Loucy (cell line): ENCODE results near the gene CAP2.

Experiments used
- H2AFZ ChIP-seq: fragments of 200-600 bp; sonication (generic); 2 replicates; pipeline ENCODE4 v1.6.0; 2016; ENCODE audit warnings: antibody characterized with exemption, mild to moderate bottlenecking, low read length, moderate library complexity
- H3F3A ChIP-seq: fragments of 200-600 bp; 2 replicates; pipeline ENCODE4 v1.6.0; 2016; ENCODE audit warnings: antibody characterized with exemption, low read depth, mild to moderate bottlenecking
- H3K27me3 ChIP-seq: fragments of 200-600 bp; sonication (generic); 2 replicates; pipeline ENCODE4 v1.6.1; 2014; ENCODE audit warnings: low read length, mild to moderate bottlenecking; ENCODE audit not compliant: insufficient read depth, poor library complexity, severe bottlenecking
- H3K36me3 ChIP-seq: fragments of 200-600 bp; sonication (generic); 2 replicates; pipeline ENCODE4 v1.6.1; 2016; ENCODE audit warnings: low read length; ENCODE audit not compliant: insufficient read depth
- H3K4me1 ChIP-seq: fragments of 200-600 bp; sonication (generic); 2 replicates; pipeline ENCODE4 v1.5.1; 2014; ENCODE audit warnings: low read length, mild to moderate bottlenecking; ENCODE audit not compliant: insufficient read depth, poor library complexity, severe bottlenecking
- H3K4me2 ChIP-seq: fragments of 200-600 bp; sonication (generic); 2 replicates; pipeline ENCODE4 v1.6.0; 2014; ENCODE audit warnings: antibody characterized with exemption, low read length, low read depth, mild to moderate bottlenecking; ENCODE audit not compliant: poor library complexity, severe bottlenecking
- H3K4me3 ChIP-seq: fragments of 200-600 bp; sonication (generic); 2 replicates; pipeline ENCODE4 v1.5.1; 2014; ENCODE audit warnings: low read length, mild to moderate bottlenecking, mixed read lengths; ENCODE audit not compliant: poor library complexity, severe bottlenecking
- H3K79me2 ChIP-seq: fragments of 200-600 bp; sonication (generic); 2 replicates; pipeline ENCODE4 v1.6.1; 2014; ENCODE audit warnings: low read length; ENCODE audit not compliant: insufficient read depth
- H3K9ac ChIP-seq: fragments of 200-600 bp; sonication (generic); 2 replicates; pipeline ENCODE4 v1.6.0; 2014; ENCODE audit warnings: mild to moderate bottlenecking, low read depth, low read length, moderate library complexity; ENCODE audit not compliant: poor library complexity, severe bottlenecking
- H3K9me2 ChIP-seq: fragments of 200-600 bp; sonication (generic); replicated peaks from 2 replicates; pipeline ENCODE4 v1.6.1; 2016; ENCODE audit warnings: low read depth, low read length, mixed read lengths
- H3K9me3 ChIP-seq: fragments of 200-600 bp; sonication (generic); 2 replicates; pipeline ENCODE4 v1.6.1; 2014; ENCODE audit warnings: mild to moderate bottlenecking, antibody characterized with exemption, low read length, low read depth; ENCODE audit not compliant: insufficient read depth
- H4K20me1 ChIP-seq: fragments of 200-600 bp; sonication (generic); 2 replicates; pipeline ENCODE4 v1.6.0; 2014; ENCODE audit warnings: antibody characterized with exemption, low read length, mild to moderate bottlenecking; ENCODE audit not compliant: insufficient read depth, poor library complexity, severe bottlenecking
- CTCF ChIP-seq: fragments of 200-600 bp; sonication (generic); conservative IDR thresholded peaks from 2 replicates; pipeline ENCODE4 v1.5.1; 2014; ENCODE audit warnings: mild to moderate bottlenecking, antibody characterized with exemption, low read length
- EZH2phosphoT487 ChIP-seq: fragments of 200-600 bp; IDR thresholded peaks from 2 replicates; pipeline ENCODE4 v1.6.1; 2018; ENCODE audit warnings: antibody characterized with exemption, mild to moderate bottlenecking, moderate library complexity, borderline replicate concordance

Gene CAP2

GRCh38 chr6:17494919-17495318, 101.5 kb downstream of the CAP2 start:
- Histone ChIP-seq H3K36me3 (no peaks in the 10 kb centered on the region), H3K9ac (no peak overlapping the region), H3K4me1 (no peaks in the 10 kb centered on the region), H3K27me3 (no peaks in the 10 kb centered on the region), H3K4me3 (no peak overlapping the region), H4K20me1 (no peaks in the 10 kb centered on the region), H3K9me3 (no peaks in the 10 kb centered on the region), H3F3A (no peaks in the 10 kb centered on the region), H3K79me2 (no peaks in the 10 kb centered on the region), H3K4me2 (no peak overlapping the region), H3K9me2 (no peaks in the 10 kb centered on the region), H2AFZ (no peak overlapping the region)
- no peak for TF ChIP-seq EZH2phosphoT487
- no peak for TF ChIP-seq CTCF

- Histone ChIP-seq H3K27me3 (no peaks in the 10 kb centered on the region), H3K79me2 (no peaks in the 10 kb centered on the region), H3K9me3 (no peaks in the 10 kb centered on the region), H2AFZ (no peak overlapping the region), H3K9me2 (no peaks in the 10 kb centered on the region), H3K4me2 (no peak overlapping the region), H4K20me1 (no peaks in the 10 kb centered on the region), H3F3A (no peaks in the 10 kb centered on the region), H3K4me3 (no peak overlapping the region), H3K4me1 (no peaks in the 10 kb centered on the region), H3K36me3 (no peaks in the 10 kb centered on the region), H3K9ac (no peak overlapping the region)
- no peak for TF ChIP-seq EZH2phosphoT487
- no peak for TF ChIP-seq CTCF
Measured at GRCh38 chr6:17497535-17498095, 104.2 kb downstream of the CAP2 start.

GRCh38 chr6:17501442-17501841, 108.0 kb downstream of the CAP2 start:
- TF ChIP-seq EZH2phosphoT487, result no peak
- no peak for TF ChIP-seq CTCF
- H3K4me1 ChIP-seq, result no peaks in the 10 kb centered on the region

More at GRCh38 chr6:17501442-17501841, 108.0 kb downstream of the CAP2 start:
- no peaks in the 10 kb centered on the region for H3F3A ChIP-seq
- no peaks in the 10 kb centered on the region for H3K27me3 ChIP-seq
- no peak overlapping the region for H3K4me3 ChIP-seq
- no peaks in the 10 kb centered on the region for H4K20me1 ChIP-seq
- H3K36me3 ChIP-seq, result no peaks in the 10 kb centered on the region
- H3K9me2 ChIP-seq, result no peaks in the 10 kb centered on the region
- H3K9ac ChIP-seq, result no peak overlapping the region
- no peaks in the 10 kb centered on the region for H3K79me2 ChIP-seq
- H3K4me2 ChIP-seq, result no peak overlapping the region
- H3K9me3 ChIP-seq, result no peaks in the 10 kb centered on the region
- no peak overlapping the region for H2AFZ ChIP-seq
